HepG2 (cell line): ENCODE results near the gene RPL36. TPM values are rescaled to one million over a fixed set of nuclear protein-coding genes. Genes with fewer than 3 reads are reported as not detected.

ENCODE experiments used
- HDAC6 ChIP-seq: fragments of 200-600 bp; sonication (generic); IDR thresholded peaks from 2 replicates; pipeline ENCODE4 v1.7.0; 2017; ENCODE audit warnings: mild to moderate bottlenecking, antibody characterized with exemption, low read length, low read depth
- RELA ChIP-seq: sonication (generic); formaldehyde crosslinking; IDR thresholded peaks from 2 replicates; pipeline ENCODE4 v1.4.0; 2020; ENCODE audit warnings: missing genetic modification reagents
- SATB2 ChIP-seq: sonication (generic); formaldehyde crosslinking; IDR thresholded peaks from 2 replicates; pipeline ENCODE4 v1.5.0; 2020; ENCODE audit warnings: missing genetic modification reagents
- SCMH1 ChIP-seq: sonication (generic); formaldehyde crosslinking; IDR thresholded peaks from 2 replicates; pipeline ENCODE4 v1.9.0; 2021; ENCODE audit warnings: missing genetic modification reagents, mild to moderate bottlenecking, borderline replicate concordance
- SMYD3 ChIP-seq: sonication (generic); formaldehyde crosslinking; IDR thresholded peaks from 2 replicates; pipeline ENCODE4 v1.8.1; 2023; ENCODE audit warnings: mild to moderate bottlenecking, missing genetic modification reagents
- ZBTB1 ChIP-seq: sonication (generic); formaldehyde crosslinking; IDR thresholded peaks from 2 replicates; pipeline ENCODE4 v1.4.0; 2020; ENCODE audit warnings: missing genetic modification reagents, borderline replicate concordance
- ZBTB21 ChIP-seq: sonication (generic); formaldehyde crosslinking; IDR thresholded peaks from 2 replicates; pipeline ENCODE4 v1.4.0; 2020; ENCODE audit warnings: missing genetic modification reagents
- ZNF331 ChIP-seq: sonication (generic); formaldehyde crosslinking; IDR thresholded peaks from 2 replicates; pipeline ENCODE4 v1.4.0; 2020; ENCODE audit warnings: missing genetic modification reagents
- ZNF337 ChIP-seq: sonication (generic); formaldehyde crosslinking; IDR thresholded peaks from 2 replicates; pipeline ENCODE4 v1.5.1; 2020; ENCODE audit warnings: missing genetic modification reagents, low read depth, mild to moderate bottlenecking, borderline replicate concordance
- ZNF382 ChIP-seq: sonication (generic); formaldehyde crosslinking; IDR thresholded peaks from 2 replicates; pipeline ENCODE4 v1.5.0; 2020; ENCODE audit warnings: missing genetic modification reagents, mild to moderate bottlenecking, borderline replicate concordance
- ZNF543 ChIP-seq: sonication (generic); formaldehyde crosslinking; IDR thresholded peaks from 2 replicates; pipeline ENCODE4 v1.4.0; 2020; ENCODE audit warnings: mild to moderate bottlenecking, missing genetic modification reagents
- polyA plus RNA-seq, 8 experiments: library from polyadenylated mRNA; depleted of rRNA in 3 of 8; stranded (reverse) in 7 of 8; unstranded in 1 of 8; fragments of >200 nt; fragmentation: Illumina TruSeq in 4 of 8; extraction: Trizol in 4 of 8; gene quantifications; 2 replicates each; pipeline versions ENCODE4 v1.2.1 to v1.2.3, GENCODE V29; 2011 to 2016; ENCODE audit warnings: low read depth in 4 of 8, missing spikeins in 1 of 8, mixed read lengths in 1 of 8; ENCODE audit not compliant: insufficient read depth in 1 of 8
- total RNA-seq, 5 experiments: library from RNA; depleted of rRNA; stranded (reverse); fragments of >200 nt; fragmentation: Illumina TruSeq; extraction: Trizol; gene quantifications; 2 replicates each; pipeline ENCODE4 v1.2.3, GENCODE V29; 2016; ENCODE audit warnings: low read depth in 1 of 5
- TF ChIP-seq, protein P1 (sequence below): sonication (generic); formaldehyde crosslinking; IDR thresholded peaks from 2 replicates; pipeline ENCODE4 v1.5.1; 2020; ENCODE audit warnings: missing genetic modification reagents, mild to moderate bottlenecking, borderline replicate concordance
- TF ChIP-seq, protein P2 (sequence below): IDR thresholded peaks from 2 replicates; pipeline ENCODE4 v1.6.1; 2016
- TF ChIP-seq, protein P3 (sequence below): sonication (generic); formaldehyde crosslinking; IDR thresholded peaks from 2 replicates; pipeline ENCODE4 v1.4.0; 2020; ENCODE audit warnings: missing genetic modification reagents
- TF ChIP-seq, protein P4 (sequence below), 2 experiments: IDR thresholded peaks; 2 replicates each; pipeline ENCODE4 v1.6.1; 2011 to 2012; ENCODE audit warnings: low read length in 2 of 2, borderline replicate concordance in 1 of 2, low read depth in 1 of 2, mild to moderate bottlenecking in 1 of 2, moderate library complexity in 1 of 2
- TF ChIP-seq, protein P5 (sequence below): sonication (generic); formaldehyde crosslinking; IDR thresholded peaks from 2 replicates; pipeline ENCODE4 v1.5.0; 2020; ENCODE audit warnings: mild to moderate bottlenecking, low read depth, missing genetic modification reagents, borderline replicate concordance
- TF ChIP-seq, protein P6 (sequence below): sonication (generic); formaldehyde crosslinking; conservative IDR thresholded peaks from 2 replicates; pipeline ENCODE4 v1.4.0; 2020; ENCODE audit warnings: mild to moderate bottlenecking, missing genetic modification reagents, moderate library complexity

RPL36 gene
- total and polyA plus RNA-seq, 2 of the 13 experiments (the other 11 are each of a cell fraction or from before 2014, with no cell fraction given): 706 to 740 TPM

DNA sequence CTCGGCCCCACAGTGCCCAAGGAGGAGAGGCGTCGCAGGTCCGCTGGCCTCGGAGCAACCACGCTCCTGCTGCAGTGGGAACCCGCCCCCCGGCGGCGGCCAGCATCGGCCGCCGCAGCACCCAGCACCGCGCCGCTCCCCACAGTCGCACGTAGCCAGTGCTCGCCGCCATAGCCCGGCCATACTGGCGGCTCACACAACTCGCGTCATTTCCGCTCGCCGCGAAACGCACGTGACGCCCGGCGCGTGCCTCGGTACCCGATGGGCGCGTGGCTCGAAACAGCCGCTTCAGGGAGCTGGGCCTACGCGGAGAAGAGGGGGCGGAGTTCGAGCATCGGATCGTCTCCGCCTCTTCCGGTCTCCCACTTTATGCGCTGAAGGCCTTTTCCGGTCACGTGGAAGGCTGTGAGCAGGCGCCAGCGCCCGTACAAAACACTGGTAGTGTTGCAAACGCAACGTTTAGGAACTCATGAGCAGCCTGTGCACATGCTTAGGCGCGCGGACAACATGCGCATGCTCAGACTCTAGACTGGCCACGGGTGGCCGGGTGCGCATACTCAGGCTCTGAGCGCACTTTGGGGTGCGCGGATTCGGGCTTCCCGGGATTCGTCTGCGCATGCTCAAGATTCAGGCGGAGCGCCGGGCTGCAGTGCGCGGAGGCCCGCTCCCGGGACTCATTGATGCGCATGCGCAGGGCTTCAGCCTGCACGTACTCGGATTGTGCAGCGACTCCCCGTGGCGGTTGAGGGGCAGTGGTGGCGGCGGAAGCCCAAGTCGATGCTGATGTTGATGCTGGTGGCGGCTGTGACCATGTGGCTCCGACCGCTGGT lies 30.1 kb downstream of the RPL36 start, which contains the start of the genes CATSPERD and LONP1 (continued):
- TF ChIP-seq, protein P1, sequence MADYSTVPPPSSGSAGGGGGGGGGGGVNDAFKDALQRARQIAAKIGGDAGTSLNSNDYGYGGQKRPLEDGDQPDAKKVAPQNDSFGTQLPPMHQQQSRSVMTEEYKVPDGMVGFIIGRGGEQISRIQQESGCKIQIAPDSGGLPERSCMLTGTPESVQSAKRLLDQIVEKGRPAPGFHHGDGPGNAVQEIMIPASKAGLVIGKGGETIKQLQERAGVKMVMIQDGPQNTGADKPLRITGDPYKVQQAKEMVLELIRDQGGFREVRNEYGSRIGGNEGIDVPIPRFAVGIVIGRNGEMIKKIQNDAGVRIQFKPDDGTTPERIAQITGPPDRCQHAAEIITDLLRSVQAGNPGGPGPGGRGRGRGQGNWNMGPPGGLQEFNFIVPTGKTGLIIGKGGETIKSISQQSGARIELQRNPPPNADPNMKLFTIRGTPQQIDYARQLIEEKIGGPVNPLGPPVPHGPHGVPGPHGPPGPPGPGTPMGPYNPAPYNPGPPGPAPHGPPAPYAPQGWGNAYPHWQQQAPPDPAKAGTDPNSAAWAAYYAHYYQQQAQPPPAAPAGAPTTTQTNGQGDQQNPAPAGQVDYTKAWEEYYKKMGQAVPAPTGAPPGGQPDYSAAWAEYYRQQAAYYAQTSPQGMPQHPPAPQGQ: no peak
- TF ChIP-seq, protein P2, sequence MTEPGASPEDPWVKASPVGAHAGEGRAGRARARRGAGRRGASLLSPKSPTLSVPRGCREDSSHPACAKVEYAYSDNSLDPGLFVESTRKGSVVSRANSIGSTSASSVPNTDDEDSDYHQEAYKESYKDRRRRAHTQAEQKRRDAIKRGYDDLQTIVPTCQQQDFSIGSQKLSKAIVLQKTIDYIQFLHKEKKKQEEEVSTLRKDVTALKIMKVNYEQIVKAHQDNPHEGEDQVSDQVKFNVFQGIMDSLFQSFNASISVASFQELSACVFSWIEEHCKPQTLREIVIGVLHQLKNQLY (CRISPR knock-in tag): peak; percentile 94
- TF ChIP-seq ZNF331 (CRISPR knock-in tag): peak; percentile 79; the same call in 1 of the 2 replicates
- TF ChIP-seq, protein P3, sequence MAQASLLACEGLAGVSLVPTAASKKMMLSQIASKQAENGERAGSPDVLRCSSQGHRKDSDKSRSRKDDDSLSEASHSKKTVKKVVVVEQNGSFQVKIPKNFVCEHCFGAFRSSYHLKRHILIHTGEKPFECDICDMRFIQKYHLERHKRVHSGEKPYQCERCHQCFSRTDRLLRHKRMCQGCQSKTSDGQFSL (CRISPR knock-in tag): peak; percentile 55; the same call in 1 of the 2 replicates
- TF ChIP-seq, protein P4, sequence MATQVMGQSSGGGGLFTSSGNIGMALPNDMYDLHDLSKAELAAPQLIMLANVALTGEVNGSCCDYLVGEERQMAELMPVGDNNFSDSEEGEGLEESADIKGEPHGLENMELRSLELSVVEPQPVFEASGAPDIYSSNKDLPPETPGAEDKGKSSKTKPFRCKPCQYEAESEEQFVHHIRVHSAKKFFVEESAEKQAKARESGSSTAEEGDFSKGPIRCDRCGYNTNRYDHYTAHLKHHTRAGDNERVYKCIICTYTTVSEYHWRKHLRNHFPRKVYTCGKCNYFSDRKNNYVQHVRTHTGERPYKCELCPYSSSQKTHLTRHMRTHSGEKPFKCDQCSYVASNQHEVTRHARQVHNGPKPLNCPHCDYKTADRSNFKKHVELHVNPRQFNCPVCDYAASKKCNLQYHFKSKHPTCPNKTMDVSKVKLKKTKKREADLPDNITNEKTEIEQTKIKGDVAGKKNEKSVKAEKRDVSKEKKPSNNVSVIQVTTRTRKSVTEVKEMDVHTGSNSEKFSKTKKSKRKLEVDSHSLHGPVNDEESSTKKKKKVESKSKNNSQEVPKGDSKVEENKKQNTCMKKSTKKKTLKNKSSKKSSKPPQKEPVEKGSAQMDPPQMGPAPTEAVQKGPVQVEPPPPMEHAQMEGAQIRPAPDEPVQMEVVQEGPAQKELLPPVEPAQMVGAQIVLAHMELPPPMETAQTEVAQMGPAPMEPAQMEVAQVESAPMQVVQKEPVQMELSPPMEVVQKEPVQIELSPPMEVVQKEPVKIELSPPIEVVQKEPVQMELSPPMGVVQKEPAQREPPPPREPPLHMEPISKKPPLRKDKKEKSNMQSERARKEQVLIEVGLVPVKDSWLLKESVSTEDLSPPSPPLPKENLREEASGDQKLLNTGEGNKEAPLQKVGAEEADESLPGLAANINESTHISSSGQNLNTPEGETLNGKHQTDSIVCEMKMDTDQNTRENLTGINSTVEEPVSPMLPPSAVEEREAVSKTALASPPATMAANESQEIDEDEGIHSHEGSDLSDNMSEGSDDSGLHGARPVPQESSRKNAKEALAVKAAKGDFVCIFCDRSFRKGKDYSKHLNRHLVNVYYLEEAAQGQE (IDR thresholded peaks at IDR 0.05; ENCODE audit: borderline replicate concordance in 1 of 2, low read depth in 1 of 2, low read length in 2 of 2): no peak; a peak in 1 of 4 replicates
- peak; percentile 50; the same call in 1 of the 2 replicates for TF ChIP-seq ZBTB21 (CRISPR knock-in tag)
- no peak for TF ChIP-seq SATB2 (CRISPR knock-in tag)
- no peak for TF ChIP-seq SMYD3 (CRISPR knock-in tag)
- 0 out of 2 replicates have a peak, but pooled peaks have one; percentile 76 for TF ChIP-seq RELA
- TF ChIP-seq SCMH1 (CRISPR knock-in tag): no peak
- no peak for TF ChIP-seq ZNF382 (CRISPR knock-in tag)
- TF ChIP-seq, protein P5, sequence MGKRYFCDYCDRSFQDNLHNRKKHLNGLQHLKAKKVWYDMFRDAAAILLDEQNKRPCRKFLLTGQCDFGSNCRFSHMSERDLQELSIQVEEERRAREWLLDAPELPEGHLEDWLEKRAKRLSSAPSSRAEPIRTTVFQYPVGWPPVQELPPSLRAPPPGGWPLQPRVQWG (CRISPR knock-in tag): no peak
- TF ChIP-seq, protein P6, sequence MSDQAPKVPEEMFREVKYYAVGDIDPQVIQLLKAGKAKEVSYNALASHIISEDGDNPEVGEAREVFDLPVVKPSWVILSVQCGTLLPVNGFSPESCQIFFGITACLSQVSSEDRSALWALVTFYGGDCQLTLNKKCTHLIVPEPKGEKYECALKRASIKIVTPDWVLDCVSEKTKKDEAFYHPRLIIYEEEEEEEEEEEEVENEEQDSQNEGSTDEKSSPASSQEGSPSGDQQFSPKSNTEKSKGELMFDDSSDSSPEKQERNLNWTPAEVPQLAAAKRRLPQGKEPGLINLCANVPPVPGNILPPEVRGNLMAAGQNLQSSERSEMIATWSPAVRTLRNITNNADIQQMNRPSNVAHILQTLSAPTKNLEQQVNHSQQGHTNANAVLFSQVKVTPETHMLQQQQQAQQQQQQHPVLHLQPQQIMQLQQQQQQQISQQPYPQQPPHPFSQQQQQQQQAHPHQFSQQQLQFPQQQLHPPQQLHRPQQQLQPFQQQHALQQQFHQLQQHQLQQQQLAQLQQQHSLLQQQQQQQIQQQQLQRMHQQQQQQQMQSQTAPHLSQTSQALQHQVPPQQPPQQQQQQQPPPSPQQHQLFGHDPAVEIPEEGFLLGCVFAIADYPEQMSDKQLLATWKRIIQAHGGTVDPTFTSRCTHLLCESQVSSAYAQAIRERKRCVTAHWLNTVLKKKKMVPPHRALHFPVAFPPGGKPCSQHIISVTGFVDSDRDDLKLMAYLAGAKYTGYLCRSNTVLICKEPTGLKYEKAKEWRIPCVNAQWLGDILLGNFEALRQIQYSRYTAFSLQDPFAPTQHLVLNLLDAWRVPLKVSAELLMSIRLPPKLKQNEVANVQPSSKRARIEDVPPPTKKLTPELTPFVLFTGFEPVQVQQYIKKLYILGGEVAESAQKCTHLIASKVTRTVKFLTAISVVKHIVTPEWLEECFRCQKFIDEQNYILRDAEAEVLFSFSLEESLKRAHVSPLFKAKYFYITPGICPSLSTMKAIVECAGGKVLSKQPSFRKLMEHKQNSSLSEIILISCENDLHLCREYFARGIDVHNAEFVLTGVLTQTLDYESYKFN (CRISPR knock-in tag): peak; percentile 57
- TF ChIP-seq ZNF337 (CRISPR knock-in tag): peak; percentile 95
- no peak for TF ChIP-seq HDAC6
- no peak for TF ChIP-seq ZBTB1 (CRISPR knock-in tag)
- peak; percentile 63; the same call in 1 of the 2 replicates for TF ChIP-seq ZNF543 (CRISPR knock-in tag)
